Uterus (tissue), 2 donors: Measurements from ENCODE around the gene COA4.

Experiments used
- CTCF ChIP-seq, 4 experiments: fragments of 200-600 bp in 2 of 4; fragments of 450-650 bp in 2 of 4; sonication (generic) in 2 of 4; IDR thresholded peaks; one replicate each; pipeline ENCODE4 v1.5.1; 2016 to 2019; ENCODE audit warnings: antibody characterized with exemption in 4 of 4, mild to moderate bottlenecking in 2 of 4, moderate library complexity in 1 of 4
- POLR2A ChIP-seq, 2 donors: fragments of 450-650 bp; IDR thresholded peaks; one replicate each; pipeline ENCODE4 v1.6.1; 2016; ENCODE audit warnings: antibody characterized with exemption in 2 of 2, mild to moderate bottlenecking in 1 of 2, moderate library complexity in 1 of 2

- TF ChIP-seq CTCF (IDR thresholded peaks at IDR 0.05) = no peak
- TF ChIP-seq POLR2A (IDR thresholded peaks at IDR 0.05) = no peak
These were observed 44.5 kb upstream of the COA4 start for GRCh38 chr11:73921180-73921579.
